ENCODE data around the gene PKD1L1. TPM values are rescaled to one million over a fixed set of nuclear protein-coding genes. Genes with fewer than 3 reads are reported as not detected.

The PKD1L1 gene
- total RNA-seq, 1 experiment from 2014 or later, result 0.17 TPM

GRCh38 chr7:47882635-47883034 lies 65.6 kb downstream of the PKD1L1 start:
- H3K36me3 ChIP-seq (ENCODE audit: control insufficient read depth in 1 of 2, insufficient read depth in 2 of 2, low read length in 2 of 2), result no peaks in the 10 kb centered on the region
- intact Hi-C loops (cut with micrococcal nuclease), result no loop called here
- no peak overlapping the region for H3K27ac ChIP-seq (ENCODE audit: low read depth, low read length)
- no peaks in the 10 kb centered on the region for H3K9me2 ChIP-seq (ENCODE audit: insufficient read depth)
- DNase-seq (ENCODE audit: low read depth, low spot score) (no peak), ATAC-seq (no peak)
- no peak overlapping the region for H3K9ac ChIP-seq (ENCODE audit: low read length)
- RAD21 ChIA-PET (ENCODE audit: low non-redundant PET in 1 of 2, low total read pairs in 2 of 2, uncharacterized antibody in 2 of 2, unreplicated experiment in 2 of 2), result no interaction called here
- H3K9me3 ChIP-seq (ENCODE audit: control insufficient read depth in 1 of 2, insufficient read depth in 1 of 2, low read depth in 1 of 2, low read length in 2 of 2), result no peaks in the 10 kb centered on the region
- no peaks in the 10 kb centered on the region for H3K4me1 ChIP-seq (ENCODE audit: control insufficient read depth in 1 of 2, insufficient read depth in 2 of 2, low read length in 2 of 2)
- H3K27me3 ChIP-seq (ENCODE audit: insufficient read depth, low read length), result peaks cover 24% of the 10 kb centered on the region; the same call in 1 of the 2 replicates
- H3K79me2 ChIP-seq (ENCODE audit: insufficient read depth, low read length), result no peaks in the 10 kb centered on the region
- no peak overlapping the region for H3K4me3 ChIP-seq (replicated peaks in 1 of 2; ENCODE audit: low read depth in 1 of 2, low read length in 2 of 2)
- CTCF ChIA-PET, result no interaction called here
- BruUV-seq (replicated peaks), result no TSS peak
- no peak overlapping the region for H2AFZ ChIP-seq (ENCODE audit: low read depth, low read length, poor library complexity, severe bottlenecking)
- no peaks in the 10 kb centered on the region for H4K20me1 ChIP-seq (ENCODE audit: insufficient read depth)
- no peak for TF ChIP-seq FOSL1 (IDR thresholded peaks at IDR 0.05; ENCODE audit: low read depth)
- TF ChIP-seq CEBPB (IDR thresholded peaks at IDR 0.05; ENCODE audit: low read depth), result no peak
- TF ChIP-seq ZFX (IDR thresholded peaks at IDR 0.05), result no peak
- no peak for TF ChIP-seq ZBTB33 (IDR thresholded peaks at IDR 0.05; ENCODE audit: extremely low read depth, insufficient replicate concordance, low read length)
- no peak for TF ChIP-seq CTCF (IDR thresholded peaks at IDR 0.05 in 2 of 3, conservative IDR thresholded peaks at IDR 0.05 in 1 of 3; ENCODE audit: borderline replicate concordance in 1 of 3, insufficient read depth in 1 of 3, low read depth in 2 of 3, low read length in 2 of 3)
- no peak for TF ChIP-seq TCF7L2 (IDR thresholded peaks at IDR 0.05; ENCODE audit: borderline replicate concordance, extremely low read depth, insufficient read depth, insufficient read length)
- TF ChIP-seq ELF1 (IDR thresholded peaks at IDR 0.05; ENCODE audit: borderline replicate concordance, low read depth), result no peak
- no peak for TF ChIP-seq ATF3 (IDR thresholded peaks at IDR 0.05)
- TF ChIP-seq ZNF274 (IDR thresholded peaks at IDR 0.05; ENCODE audit: low read depth, low read length), result no peak
- TF ChIP-seq POLR2AphosphoS5 (IDR thresholded peaks at IDR 0.05; ENCODE audit: low read depth, low read length), result no peak
- no peak for TF ChIP-seq JUND (IDR thresholded peaks at IDR 0.05)
- TF ChIP-seq EZH2phosphoT487 (IDR thresholded peaks at IDR 0.05; ENCODE audit: borderline replicate concordance), result no peak
- TF ChIP-seq MAX (IDR thresholded peaks at IDR 0.05), result no peak
- no peak for TF ChIP-seq POLR2A (IDR thresholded peaks at IDR 0.05; ENCODE audit: borderline replicate concordance, extremely low read depth, insufficient read depth, insufficient read length)
- no peak for TF ChIP-seq CBX3 (IDR thresholded peaks at IDR 0.05; ENCODE audit: low read depth)
- no peak for TF ChIP-seq SRF (IDR thresholded peaks at IDR 0.05; ENCODE audit: low read depth)
- TF ChIP-seq YY1 (IDR thresholded peaks at IDR 0.05; ENCODE audit: extremely low read depth, insufficient replicate concordance, low read depth, low read length), result no peak
- H3K4me2 ChIP-seq (ENCODE audit: low read length), result no peak overlapping the region
- POLR2A ChIA-PET, result no interaction called here

All from HCT116 (cell line).